ENCODE measurements around the gene ATRNL1. TPM values are rescaled to one million over a fixed set of nuclear protein-coding genes. Genes with fewer than 3 reads are reported as not detected.
A peak's percentile ranks its signal among the peaks of the same experiment; 100 is the strongest.
"Not testable (repeated sequence)": the region's sequence is repeated elsewhere in the genome, so short reads cannot be mapped to it uniquely, and the experiment has no call there.

ATRNL1 gene
- total RNA-seq, 2 donors from 2014 or later: 4.1 to 4.5 TPM

GRCh38 chr10:115802911-115803310 is 709.7 kb downstream of the ATRNL1 start:
- Histone ChIP-seq H3K27me3 (no peaks in the 10 kb centered on the region), H3K36me3 (no peaks in the 10 kb centered on the region)

GRCh38 chr10:115814542-115814941 is 721.4 kb downstream of the ATRNL1 start:
- H3K36me3 ChIP-seq: no peaks in the 10 kb centered on the region
- H3K4me3 ChIP-seq: no peak overlapping the region
- H3K9me3 ChIP-seq: peaks cover 0 to 14% of the 10 kb centered on the region in 2 donors
- no peak for DNase-seq (ENCODE audit: low spot score)
- TF ChIP-seq CTCF (IDR thresholded peaks at IDR 0.05): no peak
- no peaks in the 10 kb centered on the region for H3K27me3 ChIP-seq
- no peaks in the 10 kb centered on the region for H3K4me1 ChIP-seq
- no peak overlapping the region for H3K27ac ChIP-seq

More at GRCh38 chr10:115802911-115803310, 709.7 kb downstream of the ATRNL1 start:
- H3K4me3 ChIP-seq: no peak overlapping the region
- DNase-seq (ENCODE audit: low spot score): no peak
- no peak overlapping the region for H3K27ac ChIP-seq
- TF ChIP-seq CTCF (IDR thresholded peaks at IDR 0.05): no peak
- no peaks in the 10 kb centered on the region for H3K9me3 ChIP-seq
- H3K4me1 ChIP-seq: no peaks in the 10 kb centered on the region

- Histone ChIP-seq H3K4me1 (no peaks in the 10 kb centered on the region), H3K4me3 (no peak overlapping the region), H3K27ac (no peak overlapping the region), H3K36me3 (no peaks in the 10 kb centered on the region), H3K9me3 (peaks cover 0 to 9% of the 10 kb centered on the region in 2 donors), H3K27me3 (no peaks in the 10 kb centered on the region)
- no peak for DNase-seq (ENCODE audit: low spot score)
- no peak for TF ChIP-seq CTCF (IDR thresholded peaks at IDR 0.05)
These were observed 724.8 kb downstream of the ATRNL1 start for GRCh38 chr10:115818012-115818411.

GRCh38 chr10:115826396-115826795 is 733.2 kb downstream of the ATRNL1 start:
- Histone ChIP-seq H3K4me3 (no peak overlapping the region), H3K4me1 (no peaks in the 10 kb centered on the region), H3K27me3 (no peaks in the 10 kb centered on the region), H3K27ac (peak overlapping the region in 1 of 2 donors; percentile 11), H3K9me3 (peaks cover 0 to 6% of the 10 kb centered on the region in 2 donors), H3K36me3 (no peaks in the 10 kb centered on the region)
- DNase-seq (ENCODE audit: low spot score): no peak
- TF ChIP-seq CTCF (IDR thresholded peaks at IDR 0.05): no peak

GRCh38 chr10:115827231-115828009 is 734.3 kb downstream of the ATRNL1 start:
- H3K9me3 ChIP-seq: no peaks in the 10 kb centered on the region
- no peak overlapping the region for H3K4me3 ChIP-seq
- H3K4me1 ChIP-seq: no peaks in the 10 kb centered on the region
- H3K27me3 ChIP-seq: no peaks in the 10 kb centered on the region
- TF ChIP-seq CTCF (IDR thresholded peaks at IDR 0.05): no peak
- peak overlapping the region in 1 of 2 donors; percentile 45 for H3K27ac ChIP-seq
- DNase-seq (ENCODE audit: low spot score): no peak
- no peaks in the 10 kb centered on the region for H3K36me3 ChIP-seq

GRCh38 chr10:115828182-115828581 is 735.0 kb downstream of the ATRNL1 start:
- H3K27me3 ChIP-seq; H3K36me3 ChIP-seq; H3K4me3 ChIP-seq; DNase-seq (ENCODE audit: low spot score); H3K9me3 ChIP-seq; H3K4me1 ChIP-seq: not testable (repeated sequence)
- peak overlapping the region in 1 of 2 donors; percentile 45 for H3K27ac ChIP-seq

Measured in right atrium auricular region (tissue), 2 donors.